Neuronal stem cell (in vitro differentiated cells): ENCODE data around the gene LEMD2.
A peak's percentile ranks its signal among the peaks of the same experiment; 100 is the strongest.

Experiments used
- DNase-seq: peaks from one replicate; pipeline ENCODE4 v3.0.0-alpha.2; 2013; ENCODE audit warnings: low spot score
- H2AFZ ChIP-seq: one replicate; pipeline ENCODE4 v1.6.1; 2013; ENCODE audit warnings: mild to moderate bottlenecking, low read length, inconsistent platforms
- H2AK5ac ChIP-seq: 2 replicates; pipeline ENCODE4 v1.6.1; 2013; ENCODE audit warnings: low read depth, mild to moderate bottlenecking, inconsistent platforms, low read length, moderate library complexity, mixed read lengths
- H2BK120ac ChIP-seq: 2 replicates; pipeline ENCODE4 v1.6.1; 2013; ENCODE audit warnings: low read depth, mild to moderate bottlenecking, inconsistent platforms, low read length, moderate library complexity, mixed read lengths
- H2BK12ac ChIP-seq: one replicate; pipeline ENCODE4 v1.6.1; 2013; ENCODE audit warnings: low read length, inconsistent platforms
- H2BK15ac ChIP-seq: 2 replicates; pipeline ENCODE4 v1.6.1; 2013; ENCODE audit warnings: mild to moderate bottlenecking, low read length, inconsistent platforms, mixed read lengths
- H2BK5ac ChIP-seq: one replicate; pipeline ENCODE4 v1.6.1; 2013; ENCODE audit warnings: inconsistent platforms, mild to moderate bottlenecking, low read length, moderate library complexity
- H3K14ac ChIP-seq: one replicate; pipeline ENCODE4 v1.6.1; 2013; ENCODE audit warnings: low read length, inconsistent platforms
- H3K18ac ChIP-seq: 2 replicates; pipeline ENCODE4 v1.6.1; 2013; ENCODE audit warnings: low read length, inconsistent platforms
- H3K23ac ChIP-seq: 2 replicates; pipeline ENCODE4 v1.6.1; 2013; ENCODE audit warnings: low read depth, mild to moderate bottlenecking, mixed read lengths, low read length, inconsistent platforms; ENCODE audit not compliant: poor library complexity
- H3K27ac ChIP-seq: replicated peaks from 3 replicates; pipeline ENCODE4 v1.5.1; 2013; ENCODE audit warnings: low read length, inconsistent platforms
- H3K27me3 ChIP-seq, 3 experiments: 2 replicates each; pipeline ENCODE4 v1.6.1; 2013; ENCODE audit warnings: low read length in 3 of 3, mild to moderate bottlenecking in 2 of 3, inconsistent platforms in 1 of 3, low read depth in 1 of 3, mixed read lengths in 1 of 3, moderate library complexity in 1 of 3; ENCODE audit not compliant: control insufficient read depth in 3 of 3, insufficient read depth in 3 of 3
- H3K36me3 ChIP-seq, 2 donors: replicated peaks in 1 of 2; 2 replicates each; pipeline ENCODE4 v1.6.1; 2013; ENCODE audit warnings: low read length in 2 of 2; ENCODE audit not compliant: control insufficient read depth in 2 of 2, insufficient read depth in 2 of 2
- H3K4ac ChIP-seq: 2 replicates; pipeline ENCODE4 v1.6.1; 2013; ENCODE audit warnings: inconsistent platforms, mild to moderate bottlenecking, low read length, moderate library complexity
- H3K4me1 ChIP-seq, 2 donors: 1 replicate in 1 of 2; 2 replicates in 1 of 2; pipeline ENCODE4 v1.6.1; 2013; ENCODE audit warnings: low read length in 2 of 2, low read depth in 1 of 2; ENCODE audit not compliant: control insufficient read depth in 2 of 2, insufficient read depth in 1 of 2
- H3K4me2 ChIP-seq: one replicate; pipeline ENCODE4 v1.6.1; 2013; ENCODE audit warnings: mild to moderate bottlenecking, low read length, inconsistent platforms; ENCODE audit not compliant: insufficient read depth, poor library complexity, severe bottlenecking
- H3K4me3 ChIP-seq, 2 donors: 2 replicates each; pipeline ENCODE4 v1.5.1; 2013; ENCODE audit warnings: low read length in 2 of 2, mild to moderate bottlenecking in 2 of 2, inconsistent platforms in 1 of 2, moderate library complexity in 1 of 2
- H3K79me1 ChIP-seq: one replicate; pipeline ENCODE4 v1.6.1; 2013; ENCODE audit warnings: low read depth, mild to moderate bottlenecking, inconsistent platforms, low read length, moderate library complexity
- H3K9ac ChIP-seq: one replicate; pipeline ENCODE4 v1.6.1; 2013; ENCODE audit warnings: mild to moderate bottlenecking, low read depth, low read length, inconsistent platforms; ENCODE audit not compliant: poor library complexity
- H3K9me3 ChIP-seq, 2 donors: replicated peaks in 1 of 2; 2 replicates each; pipeline versions ENCODE3 to v1.6.1; 2013; ENCODE audit warnings: low read length in 2 of 2, mild to moderate bottlenecking in 2 of 2, inconsistent platforms in 1 of 2, low read depth in 1 of 2, mixed read lengths in 1 of 2, moderate library complexity in 1 of 2; ENCODE audit not compliant: control insufficient read depth in 2 of 2, insufficient read depth in 1 of 2
- H4K8ac ChIP-seq: one replicate; pipeline ENCODE4 v1.6.1; 2013; ENCODE audit warnings: low read depth, mild to moderate bottlenecking, inconsistent platforms, low read length, moderate library complexity
- H4K91ac ChIP-seq: one replicate; pipeline ENCODE4 v1.6.1; 2013; ENCODE audit warnings: low read length, low read depth, mild to moderate bottlenecking, inconsistent platforms; ENCODE audit not compliant: poor library complexity
- WGBS, 2 donors: extraction: QIAGEN DNeasy Blood & Tissue Kit; methylation state at CpG; one replicate each; pipeline ENCODE4 v1.1.7; 2013; ENCODE audit warnings: missing lambda C conversion rate in 2 of 2, mixed read lengths in 1 of 2; ENCODE audit not compliant: insufficient read length in 2 of 2, insufficient replicate concordance in 1 of 2; ENCODE audit errors: extremely low coverage in 2 of 2; 5-methylcytosine and 5-hydroxymethylcytosine counted together

LEMD2 gene

DNA sequence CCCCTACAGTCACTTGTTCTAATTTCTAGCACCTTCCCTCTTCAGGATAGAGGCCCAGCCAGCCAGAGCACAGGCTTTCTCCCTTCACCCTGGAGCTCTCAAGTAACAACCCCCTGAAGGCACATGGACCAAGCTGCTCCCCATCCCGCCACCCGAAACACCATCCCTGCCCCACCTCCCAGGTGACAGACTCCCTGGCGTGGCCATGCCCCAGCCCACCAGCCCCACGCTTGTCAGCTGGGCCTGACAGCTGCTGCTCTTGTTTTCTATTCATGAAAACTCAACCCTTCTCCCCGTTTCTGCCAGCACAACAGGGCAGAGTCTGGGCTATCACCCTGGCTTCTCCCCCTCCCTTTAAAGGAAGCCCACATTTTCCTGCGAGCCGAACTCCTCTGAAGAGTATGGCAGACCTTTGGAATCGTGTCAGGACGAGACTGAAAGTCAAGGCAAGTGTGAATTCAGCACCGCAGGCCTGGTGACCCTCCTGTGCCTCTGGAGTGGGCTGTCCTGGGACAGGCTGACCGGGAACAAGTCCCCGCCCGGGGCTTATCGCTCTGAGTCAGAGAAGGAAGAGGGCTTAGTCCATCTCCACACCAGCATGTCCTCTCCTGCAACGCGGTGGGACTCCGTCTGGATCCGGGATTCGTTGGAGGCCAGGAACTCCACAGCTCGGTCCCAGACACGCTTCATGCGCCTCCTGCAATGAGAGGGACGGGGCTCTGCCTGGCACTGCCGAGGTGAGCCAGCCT, 16.7 kb downstream of the LEMD2 start:
- Histone ChIP-seq H3K18ac (peak overlapping the region; percentile 9), H3K36me3 (peaks cover 33 to 49% of the 10 kb centered on the region in 2 donors), H3K23ac (no peak overlapping the region), H3K4me3 (no peak overlapping the region), H3K27me3 (no peaks in the 10 kb centered on the region), H4K8ac (no peak overlapping the region), H3K14ac (no peak overlapping the region), H2BK15ac (no peak overlapping the region), H2BK120ac (no peak overlapping the region), H2AK5ac (no peak overlapping the region), H3K27ac (no peak overlapping the region), H2BK12ac (no peak overlapping the region), H3K4ac (no peak overlapping the region), H3K4me2 (no peak overlapping the region), H4K91ac (no peak overlapping the region), H3K9ac (peak overlapping the region; percentile 79), H3K79me1 (no peaks in the 10 kb centered on the region), H2BK5ac (no peak overlapping the region), H3K4me1 (peaks cover 10 to 12% of the 10 kb centered on the region in 2 donors), H2AFZ (no peak overlapping the region), H3K9me3 (no peaks in the 10 kb centered on the region)
- no peak for DNase-seq
- WGBS, 2 donors = no CpG with 5 or more reads among the region's 24 CpGs

- Histone ChIP-seq H2BK120ac (no peak overlapping the region), H3K9ac (peak overlapping the region; percentile 79), H3K27ac (no peak overlapping the region), H2BK15ac (no peak overlapping the region), H3K14ac (no peak overlapping the region), H3K4ac (no peak overlapping the region), H2BK12ac (no peak overlapping the region), H4K8ac (no peak overlapping the region), H3K9me3 (no peaks in the 10 kb centered on the region), H3K36me3 (peaks cover 25 to 40% of the 10 kb centered on the region in 2 donors), H3K4me3 (no peak overlapping the region), H3K4me1 (peaks cover 10 to 12% of the 10 kb centered on the region in 2 donors), H2BK5ac (no peak overlapping the region), H3K79me1 (no peaks in the 10 kb centered on the region), H4K91ac (no peak overlapping the region), H3K23ac (peak overlapping the region; percentile 12), H2AFZ (peak overlapping the region; percentile 64), H2AK5ac (no peak overlapping the region), H3K27me3 (no peaks in the 10 kb centered on the region), H3K4me2 (no peak overlapping the region), H3K18ac (peak overlapping the region; percentile 31)
- peak; percentile 77 for DNase-seq
- WGBS, 2 donors = no CpG with 5 or more reads among the region's 47 CpGs
These were observed 17.5 kb downstream of the LEMD2 start for GRCh38 chr6:33771146-33772081.

DNA sequence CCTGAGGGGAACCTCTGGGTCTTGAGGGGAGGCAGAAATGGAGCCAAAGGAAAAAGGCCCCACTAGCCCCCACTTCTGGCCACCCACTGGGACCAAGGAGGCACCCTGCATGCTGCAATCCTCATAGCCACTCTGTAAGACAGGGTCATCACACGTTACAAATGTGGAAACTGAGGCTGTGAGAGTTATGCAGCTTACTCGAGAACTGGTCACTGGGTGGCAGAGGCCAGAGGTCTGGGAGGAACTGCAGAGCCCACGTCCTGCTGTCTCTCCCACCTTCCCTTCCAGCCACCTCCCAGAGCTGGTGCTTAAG, 18.1 kb downstream of the LEMD2 start:
- no peak overlapping the region for H4K91ac ChIP-seq
- H3K27ac ChIP-seq = no peak overlapping the region
- no peak overlapping the region for H2BK120ac ChIP-seq
- no peak for DNase-seq
- no peak overlapping the region for H3K4ac ChIP-seq
- no peaks in the 10 kb centered on the region for H3K9me3 ChIP-seq
- no peak overlapping the region for H3K4me2 ChIP-seq
- H2AFZ ChIP-seq = no peak overlapping the region
- H2AK5ac ChIP-seq = peak overlapping the region; percentile 38
- no peak overlapping the region for H3K23ac ChIP-seq
- no peak overlapping the region for H3K9ac ChIP-seq
- H2BK5ac ChIP-seq = no peak overlapping the region
- H4K8ac ChIP-seq = no peak overlapping the region
- H3K79me1 ChIP-seq = no peaks in the 10 kb centered on the region
- H2BK15ac ChIP-seq = no peak overlapping the region
- no peak overlapping the region for H3K14ac ChIP-seq
- H2BK12ac ChIP-seq = no peak overlapping the region
- no CpG with 5 or more reads among the region's 3 CpGs for WGBS, 2 donors
- no peaks in the 10 kb centered on the region for H3K27me3 ChIP-seq
- H3K4me1 ChIP-seq = peaks cover 10 to 12% of the 10 kb centered on the region in 2 donors
- H3K18ac ChIP-seq = no peak overlapping the region
- peaks cover 19 to 34% of the 10 kb centered on the region in 2 donors for H3K36me3 ChIP-seq
- H3K4me3 ChIP-seq = no peak overlapping the region
